Endothelial cell of umbilical vein (primary cell): ENCODE data around the gene PAX2. TPM values are rescaled to one million over a fixed set of nuclear protein-coding genes. Genes with fewer than 3 reads are reported as not detected.

Experiments
- BruUV-seq: library from RNA; stranded (reverse); fragments of 400-500 nt; replicated peaks from 2 replicates; lab custom pipeline; 2021; lab: Mats Ljungman, UMichigan
- CTCF ChIA-PET: fragments of 300-600, 350-600 bp; sonication (Branson Sonifier 250); formaldehyde crosslinking; loops from one replicate; lab custom pipeline; 2021; ENCODE audit warnings: antibody characterized with exemption, inconsistent platforms; lab: Charles Lee
- POLR2A ChIA-PET: fragments of 300-600, 350-600 bp; sonication (Branson Sonifier 250); formaldehyde crosslinking; loops from one replicate; lab custom pipeline; 2021; ENCODE audit warnings: antibody characterized with exemption, inconsistent platforms; lab: Charles Lee
- DNase-seq: peaks from one replicate; pipeline ENCODE4 v3.0.0-alpha.2; 2011; ENCODE audit warnings: low read depth, low spot score
- FAIRE-seq: peaks from 2 replicates; lab custom pipeline; 2011; peaks lifted over from hg19 to GRCh38; lab: Jason Lieb, UNC
- H2AFZ ChIP-seq: 2 replicates; pipeline ENCODE4 v1.6.0; 2012; ENCODE audit warnings: low read depth, low read length, control low read depth, inconsistent platforms
- H3K27ac ChIP-seq: 2 replicates; pipeline ENCODE4 v1.5.1; 2011; ENCODE audit warnings: low read depth, mild to moderate bottlenecking, control low read depth, low read length, moderate library complexity; ENCODE audit not compliant: insufficient read depth
- H3K27me3 ChIP-seq, 2 experiments: 2 replicates each; pipeline versions ENCODE4 v1.6.0 to v1.6.1; 2011; ENCODE audit warnings: low read length in 2 of 2, mixed read lengths in 1 of 2; ENCODE audit not compliant: control insufficient read depth in 2 of 2, insufficient read depth in 2 of 2
- H3K36me3 ChIP-seq, 2 experiments: 2 replicates in 1 of 2; 3 replicates in 1 of 2; pipeline ENCODE4 v1.5.1; 2011; ENCODE audit warnings: low read length in 2 of 2, mild to moderate bottlenecking in 1 of 2, moderate library complexity in 1 of 2; ENCODE audit not compliant: control insufficient read depth in 2 of 2, insufficient read depth in 2 of 2; ENCODE audit errors: extremely low read depth in 1 of 2
- H3K4me1 ChIP-seq: 3 replicates; pipeline ENCODE4 v1.5.1; 2011; ENCODE audit warnings: mild to moderate bottlenecking, low read length; ENCODE audit not compliant: control insufficient read depth, insufficient read depth; ENCODE audit errors: extremely low read depth
- H3K4me2 ChIP-seq: 2 replicates; pipeline ENCODE4 v1.6.1; 2011; ENCODE audit warnings: low read length, control low read depth, mixed read lengths; ENCODE audit not compliant: insufficient read depth
- H3K4me3 ChIP-seq, 3 experiments: fragments of 200-600 bp in 1 of 3; sonication (generic), shearing (Covaris generic) in 1 of 3; replicated peaks in 1 of 3; 2 replicates each; pipeline ENCODE4 v1.5.1; 2011 to 2016; ENCODE audit warnings: control low read depth in 3 of 3, low read length in 3 of 3, mild to moderate bottlenecking in 2 of 3, inconsistent platforms in 1 of 3, low read depth in 1 of 3, moderate library complexity in 1 of 3; ENCODE audit not compliant: insufficient read depth in 1 of 3
- H3K79me2 ChIP-seq: 2 replicates; pipeline ENCODE4 v1.6.0; 2012; ENCODE audit warnings: low read length, inconsistent platforms; ENCODE audit not compliant: control insufficient read depth, insufficient read depth
- H3K9ac ChIP-seq: replicated peaks from 2 replicates; pipeline ENCODE3; 2011; ENCODE audit warnings: low read length, control low read depth; ENCODE audit not compliant: insufficient read depth; ENCODE audit errors: extremely low read depth
- H3K9me1 ChIP-seq: replicated peaks from 3 replicates; pipeline ENCODE4 v1.6.0; 2011; ENCODE audit warnings: mild to moderate bottlenecking, low read length; ENCODE audit not compliant: control insufficient read depth, insufficient read depth; ENCODE audit errors: extremely low read depth
- H3K9me3 ChIP-seq: replicated peaks from 2 replicates; pipeline ENCODE4 v1.5.1; 2012; ENCODE audit warnings: low read length, inconsistent platforms; ENCODE audit not compliant: control insufficient read depth, insufficient read depth
- H4K20me1 ChIP-seq: replicated peaks from 2 replicates; pipeline ENCODE3; 2011; ENCODE audit warnings: mild to moderate bottlenecking, low read length; ENCODE audit not compliant: control insufficient read depth, insufficient read depth; ENCODE audit errors: extremely low read depth
- EZH2 ChIP-seq: IDR thresholded peaks from 2 replicates; pipeline ENCODE4 v1.6.1; 2012; ENCODE audit warnings: borderline replicate concordance, low read depth, mild to moderate bottlenecking, moderate library complexity, low read length, inconsistent platforms; ENCODE audit not compliant: severe bottlenecking
- FOS ChIP-seq: IDR thresholded peaks from 2 replicates; pipeline ENCODE4 v1.6.1; 2011; ENCODE audit warnings: mild to moderate bottlenecking, low read length, moderate library complexity, borderline replicate concordance; ENCODE audit not compliant: insufficient read depth
- GATA2 ChIP-seq: IDR thresholded peaks from 2 replicates; pipeline ENCODE4 v1.7.0; 2011; ENCODE audit warnings: low read depth, mild to moderate bottlenecking, moderate library complexity, mixed read lengths, low read length; ENCODE audit not compliant: insufficient read length, insufficient read depth
- JUN ChIP-seq: IDR thresholded peaks from 2 replicates; pipeline ENCODE4 v1.6.1; 2011; ENCODE audit warnings: borderline replicate concordance, low read depth; ENCODE audit not compliant: insufficient read length, insufficient read depth
- MYC ChIP-seq: IDR thresholded peaks from one replicate; pipeline ENCODE4 v1.6.1; 2011; ENCODE audit warnings: mild to moderate bottlenecking, low read depth, low read length
- POLR2A ChIP-seq: IDR thresholded peaks from 2 replicates; pipeline ENCODE4 v1.6.1; 2012; ENCODE audit warnings: low read depth, mild to moderate bottlenecking, control low read depth, low read length
- POLR2AphosphoS5 ChIP-seq: IDR thresholded peaks from 2 replicates; pipeline ENCODE4 v1.6.1; 2012; ENCODE audit warnings: low read depth, mild to moderate bottlenecking, control low read depth, low read length, moderate library complexity; ENCODE audit not compliant: insufficient read depth
- dilution Hi-C: fragments of 300-500 bp; cut with MboI; formaldehyde crosslinking; loops from one replicate; pipeline ENCODE4 v1.15.0; 2019; ENCODE audit warnings: low sequenced_read_pairs; ENCODE audit not compliant: extremely low pct_ligation_motif_present
- intact Hi-C: fragments of 100-400 bp; cut with micrococcal nuclease; formaldehyde crosslinking; loops from one replicate; pipeline ENCODE4 v1.10.0; 2022
- polyA plus RNA-seq, 4 experiments: library from polyadenylated mRNA; depleted of rRNA in 3 of 4; stranded (reverse) in 3 of 4; unstranded in 1 of 4; fragments of >200 nt; gene quantifications; 2 replicates each; pipeline versions ENCODE4 v1.2.1 to v1.2.3, GENCODE V29; 2011 to 2012; ENCODE audit warnings: missing spikeins in 1 of 4
- total RNA-seq: library from RNA; stranded (reverse); gene quantifications from 2 replicates; pipeline ENCODE4 v1.2.3, GENCODE V29; 2021
- TF ChIP-seq, protein P1 (sequence below): IDR thresholded peaks from 2 replicates; pipeline ENCODE4 v1.6.1; 2011; ENCODE audit not compliant: insufficient read depth, insufficient read length
- TF ChIP-seq, protein P2 (sequence below), 2 donors: IDR thresholded peaks; 1 replicate in 1 of 2; 2 replicates in 1 of 2; pipeline ENCODE4 v1.5.1; 2011; ENCODE audit warnings: low read length in 2 of 2, mild to moderate bottlenecking in 2 of 2, moderate library complexity in 2 of 2, control low read depth in 1 of 2, inconsistent platforms in 1 of 2, low read depth in 1 of 2; ENCODE audit not compliant: insufficient read depth in 1 of 2; ENCODE audit errors: extremely low read depth in 1 of 2

Gene PAX2
- total and polyA plus RNA-seq, 2 donors (not counting 3 experiments of a cell fraction or from before 2014, with no cell fraction given): not detected

DNA sequence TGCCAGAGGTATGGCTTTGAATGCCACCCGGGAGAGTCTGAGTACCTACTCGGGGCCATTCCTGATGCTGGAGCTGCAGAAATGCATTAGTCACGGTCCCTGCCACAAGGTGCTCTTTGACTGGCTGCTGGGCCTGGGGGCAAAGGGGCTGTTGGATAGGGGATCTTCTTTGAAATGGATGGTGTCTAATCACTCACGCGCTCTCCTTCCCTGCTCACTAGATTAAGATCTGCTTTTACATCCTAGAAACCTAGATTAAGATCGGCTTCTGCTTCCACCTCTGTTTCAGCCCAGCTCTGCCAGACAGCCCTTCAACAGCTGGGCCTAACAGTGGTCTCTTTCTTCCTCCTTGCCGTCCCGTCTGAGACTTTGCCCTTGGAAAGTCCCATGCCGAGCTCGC, 57.2 kb downstream of the PAX2 start:
- Histone ChIP-seq H3K27me3 (peaks cover 11 to 26% of the 10 kb centered on the region in 2 experiments), H3K9me3 (no peaks in the 10 kb centered on the region), H2AFZ (no peak overlapping the region), H3K27ac (no peak overlapping the region), H4K20me1 (no peaks in the 10 kb centered on the region), H3K4me2 (no peak overlapping the region), H3K36me3 (no peaks in the 10 kb centered on the region), H3K9ac (no peak overlapping the region), H3K4me3 (no peak overlapping the region), H3K4me1 (no peaks in the 10 kb centered on the region), H3K9me1 (no peaks in the 10 kb centered on the region), H3K79me2 (no peaks in the 10 kb centered on the region)
- dilution Hi-C loops (no loop called here), intact Hi-C loops (no loop called here)
- POLR2A ChIA-PET: no interaction called here
- BruUV-seq: no TSS peak
- DNase-seq (no peak), FAIRE-seq (no peak)
- CTCF ChIA-PET: no interaction called here
- TF ChIP-seq JUN: no peak
- no peak for TF ChIP-seq POLR2A
- TF ChIP-seq EZH2: no peak
- no peak for TF ChIP-seq FOS
- TF ChIP-seq POLR2AphosphoS5: no peak

DNA sequence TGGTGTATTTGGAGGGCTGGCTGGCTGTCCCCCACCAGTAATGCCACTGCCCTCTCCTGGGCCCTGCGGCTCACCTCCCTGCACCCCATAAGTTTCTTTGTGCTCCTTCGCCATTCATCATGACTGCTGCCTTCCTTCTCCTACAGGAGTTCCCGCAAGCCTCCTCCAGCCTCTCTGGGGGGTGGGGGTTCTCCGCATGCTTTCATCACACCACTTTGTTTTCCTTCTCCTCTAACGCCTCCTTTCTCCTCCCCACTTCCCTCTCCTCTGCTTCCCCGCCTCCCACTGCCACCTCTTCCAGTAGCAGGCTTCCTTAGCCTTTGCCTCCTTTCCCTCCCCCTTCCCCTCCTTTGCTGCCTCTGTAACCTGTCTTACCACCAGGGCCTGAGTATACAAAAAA, 58.1 kb downstream of the PAX2 start:
- Histone ChIP-seq H3K79me2 (no peaks in the 10 kb centered on the region), H4K20me1 (no peaks in the 10 kb centered on the region), H3K4me2 (no peak overlapping the region), H3K36me3 (no peaks in the 10 kb centered on the region), H2AFZ (no peak overlapping the region), H3K9me1 (no peaks in the 10 kb centered on the region), H3K9ac (no peak overlapping the region), H3K9me3 (no peaks in the 10 kb centered on the region), H3K27ac (no peak overlapping the region), H3K27me3 (peaks cover 9 to 27% of the 10 kb centered on the region in 2 experiments), H3K4me1 (no peaks in the 10 kb centered on the region), H3K4me3 (no peak overlapping the region)
- no peak for FAIRE-seq
- dilution Hi-C loops: no loop called here
- BruUV-seq: no TSS peak
- POLR2A ChIA-PET: no interaction called here
- CTCF ChIA-PET: no interaction called here
- TF ChIP-seq MYC (no peak), POLR2A (no peak), EZH2 (no peak), POLR2AphosphoS5 (no peak), GATA2 (no peak), JUN (no peak), FOS (no peak)
- TF ChIP-seq, protein P1, sequence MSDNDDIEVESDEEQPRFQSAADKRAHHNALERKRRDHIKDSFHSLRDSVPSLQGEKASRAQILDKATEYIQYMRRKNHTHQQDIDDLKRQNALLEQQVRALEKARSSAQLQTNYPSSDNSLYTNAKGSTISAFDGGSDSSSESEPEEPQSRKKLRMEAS: no peak
- TF ChIP-seq, protein P2, sequence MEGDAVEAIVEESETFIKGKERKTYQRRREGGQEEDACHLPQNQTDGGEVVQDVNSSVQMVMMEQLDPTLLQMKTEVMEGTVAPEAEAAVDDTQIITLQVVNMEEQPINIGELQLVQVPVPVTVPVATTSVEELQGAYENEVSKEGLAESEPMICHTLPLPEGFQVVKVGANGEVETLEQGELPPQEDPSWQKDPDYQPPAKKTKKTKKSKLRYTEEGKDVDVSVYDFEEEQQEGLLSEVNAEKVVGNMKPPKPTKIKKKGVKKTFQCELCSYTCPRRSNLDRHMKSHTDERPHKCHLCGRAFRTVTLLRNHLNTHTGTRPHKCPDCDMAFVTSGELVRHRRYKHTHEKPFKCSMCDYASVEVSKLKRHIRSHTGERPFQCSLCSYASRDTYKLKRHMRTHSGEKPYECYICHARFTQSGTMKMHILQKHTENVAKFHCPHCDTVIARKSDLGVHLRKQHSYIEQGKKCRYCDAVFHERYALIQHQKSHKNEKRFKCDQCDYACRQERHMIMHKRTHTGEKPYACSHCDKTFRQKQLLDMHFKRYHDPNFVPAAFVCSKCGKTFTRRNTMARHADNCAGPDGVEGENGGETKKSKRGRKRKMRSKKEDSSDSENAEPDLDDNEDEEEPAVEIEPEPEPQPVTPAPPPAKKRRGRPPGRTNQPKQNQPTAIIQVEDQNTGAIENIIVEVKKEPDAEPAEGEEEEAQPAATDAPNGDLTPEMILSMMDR (IDR thresholded peaks at IDR 0.05; ENCODE audit: extremely low read depth in 1 of 2, insufficient read depth in 1 of 2, low read depth in 1 of 2, low read length in 2 of 2): no peak
- intact Hi-C loops: no loop called here
- DNase-seq: no peak
